ENCODE data around the gene MYO1D. TPM values are rescaled to one million over a fixed set of nuclear protein-coding genes. Genes with fewer than 3 reads are reported as not detected.

The MYO1D gene
- total and polyA plus RNA-seq, 8 donors, result 16.7 to 43.0 (median 29.4) TPM

- Histone ChIP-seq H3K36me3 (no peaks in the 10 kb centered on the region), H3K27ac (no peak overlapping the region), H3K4me3 (no peak overlapping the region), H3K4me1 (peaks cover 0 to 1% (median 0%) of the 10 kb centered on the region in 3 donors), H3K27me3 (no peaks in the 10 kb centered on the region), H3K9me3 (no peaks in the 10 kb centered on the region)
- WGBS, 2 donors, result 58 to 64% methylated on average over 2 of the region's 2 CpGs
- intact Hi-C loops (cut with DNase I), result no loop called here
- no peak for ATAC-seq
- TF ChIP-seq CTCF (IDR thresholded peaks at IDR 0.05), result no peak
- FAIRE-seq, result no peak
- no peak for DNase-seq
These were observed 253.7 kb downstream of the MYO1D start for GRCh38 chr17:32623196-32623595.

GRCh38 chr17:32622540-32622939, 254.4 kb downstream of the MYO1D start:
- intact Hi-C loops (cut with DNase I), result no loop called here
- DNase-seq (no peak), ATAC-seq (no peak), FAIRE-seq (no peak)
- Histone ChIP-seq H3K4me3 (no peak overlapping the region), H3K4me1 (no peaks in the 10 kb centered on the region), H3K27ac (no peak overlapping the region), H3K27me3 (no peaks in the 10 kb centered on the region), H3K36me3 (no peaks in the 10 kb centered on the region), H3K9me3 (no peaks in the 10 kb centered on the region)
- no peak for TF ChIP-seq CTCF (IDR thresholded peaks at IDR 0.05)
- WGBS, 2 donors, result 74 to 80% methylated on average over 4 of the region's 4 CpGs

GRCh38 chr17:32621612-32622312, 255.2 kb downstream of the MYO1D start:
- H3K4me3 ChIP-seq, result no peak overlapping the region
- H3K27me3 ChIP-seq, result no peaks in the 10 kb centered on the region
- no peak overlapping the region for H3K27ac ChIP-seq
- TF ChIP-seq CTCF (IDR thresholded peaks at IDR 0.05), result no peak
- FAIRE-seq, result no peak
- no peak for ATAC-seq
- intact Hi-C loops (cut with DNase I), result no loop called here
- H3K36me3 ChIP-seq, result no peaks in the 10 kb centered on the region
- WGBS, 2 donors, result 87% methylated on average over 3 of the region's 3 CpGs
- no peaks in the 10 kb centered on the region for H3K9me3 ChIP-seq
- H3K4me1 ChIP-seq, result no peaks in the 10 kb centered on the region
- no peak for DNase-seq

GRCh38 chr17:32615326-32615725, 261.6 kb downstream of the MYO1D start:
- no peak overlapping the region for H3K4me3 ChIP-seq
- whole genome bisulfite sequencing, 2 donors, result 90% methylated on average over 3 of the region's 3 CpGs
- TF ChIP-seq CTCF (IDR thresholded peaks at IDR 0.05), result no peak

GRCh38 chr17:32610943-32611342, 266.0 kb downstream of the MYO1D start:
- Histone ChIP-seq H3K36me3 (no peaks in the 10 kb centered on the region), H3K27me3 (no peaks in the 10 kb centered on the region), H3K27ac (no peak overlapping the region), H3K4me3 (no peak overlapping the region), H3K9me3 (no peaks in the 10 kb centered on the region), H3K4me1 (no peaks in the 10 kb centered on the region)
- WGBS, 2 donors, result 94 to 96% methylated on average over 6 of the region's 6 CpGs
- no peak for DNase-seq
- ATAC-seq, result no peak
- TF ChIP-seq CTCF (IDR thresholded peaks at IDR 0.05), result no peak
- intact Hi-C loops (cut with DNase I), result no loop called here
- no peak for FAIRE-seq

More at GRCh38 chr17:32615326-32615725, 261.6 kb downstream of the MYO1D start:
- intact Hi-C loops (cut with DNase I), result no loop called here
- DNase-seq, result no peak
- Histone ChIP-seq H3K36me3 (no peaks in the 10 kb centered on the region), H3K4me1 (no peaks in the 10 kb centered on the region), H3K9me3 (no peaks in the 10 kb centered on the region), H3K27ac (no peak overlapping the region), H3K27me3 (no peaks in the 10 kb centered on the region)
- no peak for ATAC-seq
- no peak for FAIRE-seq

Data from pancreas (tissue), 10 donors.